Mammary epithelial cell (primary cell): ENCODE results near the gene SLC26A9.

Experiments used
- CTCF ChIP-seq, 2 donors: IDR thresholded peaks in 1 of 2; conservative IDR thresholded peaks in 1 of 2; 2 replicates each; pipeline ENCODE4 v1.5.1; 2011 to 2012; ENCODE audit warnings: inconsistent platforms in 2 of 2, low read length in 2 of 2, mild to moderate bottlenecking in 2 of 2, control low read depth in 1 of 2, low read depth in 1 of 2; ENCODE audit not compliant: insufficient read depth in 1 of 2; ENCODE audit errors: extremely low read depth in 1 of 2
- EZH2 ChIP-seq: IDR thresholded peaks from 2 replicates; pipeline ENCODE4 v1.6.1; 2012; ENCODE audit warnings: low read length, inconsistent platforms, borderline replicate concordance

DNA sequence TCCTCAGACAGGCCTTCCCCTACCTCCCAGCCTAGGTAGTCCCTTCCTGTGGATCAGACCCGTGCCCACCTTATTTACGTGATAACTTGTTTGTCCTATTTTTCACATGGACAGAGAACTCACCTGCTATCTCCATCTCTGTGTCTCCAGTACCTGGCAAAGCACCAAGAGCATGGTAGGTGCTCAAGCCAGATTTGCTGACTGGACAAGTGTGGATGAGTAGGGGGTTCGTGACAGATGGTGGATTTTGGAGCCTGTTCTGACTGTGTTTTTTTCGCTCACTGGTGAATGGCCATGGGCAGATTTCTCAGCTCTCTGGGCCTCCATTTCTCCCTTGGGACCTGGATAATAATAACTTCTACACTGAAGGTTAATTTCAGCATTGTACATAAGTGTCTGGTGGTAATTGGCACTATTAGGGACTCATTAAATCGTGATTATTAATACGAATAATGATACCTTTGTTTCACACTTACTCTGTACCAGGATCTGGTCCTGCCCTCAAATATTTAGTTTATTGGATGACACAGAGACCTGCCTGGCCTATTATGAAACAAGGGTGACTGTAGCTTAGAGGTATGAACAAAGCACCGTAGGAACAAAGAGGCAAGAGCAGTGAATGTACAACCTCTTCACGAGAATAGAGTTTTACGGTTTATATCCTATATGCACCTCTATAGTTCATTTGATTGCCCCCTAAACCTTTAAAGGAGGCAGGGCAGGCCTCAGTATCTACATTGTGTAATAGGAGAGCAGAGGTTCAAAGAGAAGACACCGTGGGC, 24.5 kb upstream of the SLC26A9 start:
- TF ChIP-seq CTCF (conservative IDR thresholded peaks at IDR 0.05 in 1 of 2, IDR thresholded peaks at IDR 0.05 in 1 of 2; ENCODE audit: extremely low read depth in 1 of 2, insufficient read depth in 1 of 2, low read depth in 1 of 2, low read length in 2 of 2) (no peak), EZH2 (no peak)
